Panc1 (cell line): ENCODE data around the gene SUCO. TPM values are rescaled to one million over a fixed set of nuclear protein-coding genes. Genes with fewer than 3 reads are reported as not detected.

Source experiments
- ATAC-seq: fragments of 200-7000 bp; cut with Tn5 transposase; 2 replicates; pipeline ENCODE4 v1.9.1; 2020; ENCODE audit warnings: mild to moderate bottlenecking, moderate library complexity
- BruUV-seq: library from RNA; stranded (reverse); fragments of 400-500 nt; replicated peaks from 2 replicates; lab custom pipeline; 2021; lab: Mats Ljungman, UMichigan
- CTCF ChIA-PET: fragments of 300-600 bp; sonication (Branson Sonifier 250); formaldehyde crosslinking; loops from one replicate; lab custom pipeline; 2022; ENCODE audit warnings: antibody characterized with exemption; lab: Charles Lee
- POLR2A ChIA-PET: fragments of 300-600 bp; sonication (Branson Sonifier 250); formaldehyde crosslinking; loops from one replicate; lab custom pipeline; 2022; ENCODE audit warnings: antibody characterized with exemption; lab: Charles Lee
- DNase-seq: peaks from one replicate; pipeline ENCODE4 v3.0.0-alpha.2; 2010; ENCODE audit warnings: low read depth, low spot score
- H3K27ac ChIP-seq: 2 replicates; pipeline ENCODE4 v1.5.1; 2011; ENCODE audit warnings: mild to moderate bottlenecking, low read length, inconsistent platforms
- H3K27me3 ChIP-seq: fragments of 200-500 bp; sonication (Bioruptor generic); 2 replicates; pipeline ENCODE4 v1.6.0; 2014; ENCODE audit warnings: low read length, inconsistent platforms; ENCODE audit not compliant: control insufficient read depth, insufficient read depth
- H3K36me3 ChIP-seq: fragments of 200-500 bp; sonication (Bioruptor generic); 2 replicates; pipeline ENCODE4 v1.5.1; 2014; ENCODE audit warnings: inconsistent platforms, mild to moderate bottlenecking, low read length, moderate library complexity; ENCODE audit not compliant: control insufficient read depth, insufficient read depth
- H3K4me1 ChIP-seq: 2 replicates; pipeline ENCODE4 v1.5.1; 2011; ENCODE audit warnings: inconsistent platforms, mild to moderate bottlenecking, low read length, moderate library complexity; ENCODE audit not compliant: control insufficient read depth, insufficient read depth
- H3K4me3 ChIP-seq, 2 experiments: 2 replicates each; pipeline ENCODE4 v1.5.1; 2011 to 2012; ENCODE audit warnings: low read depth in 2 of 2, low read length in 2 of 2, mild to moderate bottlenecking in 2 of 2, inconsistent platforms in 1 of 2, moderate library complexity in 1 of 2
- H3K9me3 ChIP-seq: fragments of 200-500 bp; sonication (Bioruptor generic); 2 replicates; pipeline ENCODE4 v1.5.1; 2014; ENCODE audit warnings: low read depth, mild to moderate bottlenecking, inconsistent platforms, low read length, moderate library complexity; ENCODE audit not compliant: control insufficient read depth, insufficient read depth
- POLR2AphosphoS5 ChIP-seq: IDR thresholded peaks from 2 replicates; pipeline ENCODE4 v1.6.1; 2012; ENCODE audit warnings: mild to moderate bottlenecking, low read depth, low read length, moderate library complexity
- SIN3A ChIP-seq: IDR thresholded peaks from 2 replicates; pipeline ENCODE4 v1.6.1; 2012; ENCODE audit warnings: low read depth, mild to moderate bottlenecking, low read length, moderate library complexity, borderline replicate concordance; ENCODE audit not compliant: insufficient read depth
- TCF7L2 ChIP-seq: IDR thresholded peaks from 2 replicates; pipeline ENCODE4 v1.6.1; 2011; ENCODE audit warnings: mild to moderate bottlenecking, low read depth, low read length, inconsistent platforms
- in situ Hi-C: cut with HindIII; loops from 2 replicates; pipeline ENCODE4 v1.10.0; 2016; ENCODE audit warnings: low sequenced_read_pairs, low pct_unique_long_range_greater_than_20kb
- intact Hi-C: fragments of 100-400 bp; cut with micrococcal nuclease; formaldehyde crosslinking; loops from one replicate; pipeline ENCODE4 v1.10.0; 2022; ENCODE audit not compliant: unreplicated experiment
- total RNA-seq: library from RNA; stranded (reverse); gene quantifications from one replicate; pipeline ENCODE4 v1.2.1, GENCODE V29; 2021; ENCODE audit not compliant: unreplicated experiment
- TF ChIP-seq, protein P1 (sequence below), 2 experiments: IDR thresholded peaks; 2 replicates each; pipeline ENCODE4 v1.6.1; 2011 to 2012; ENCODE audit warnings: low read depth in 2 of 2, control low read depth in 1 of 2, low read length in 1 of 2, mild to moderate bottlenecking in 1 of 2, moderate library complexity in 1 of 2; ENCODE audit not compliant: insufficient read depth in 1 of 2
- TF ChIP-seq, protein P2 (sequence below): fragments of 450-650 bp; IDR thresholded peaks from 2 replicates; pipeline ENCODE4 v1.5.1; 2017; ENCODE audit warnings: mild to moderate bottlenecking

Gene SUCO
- total RNA-seq, 1 experiment from 2014 or later = 31.3 TPM

DNA sequence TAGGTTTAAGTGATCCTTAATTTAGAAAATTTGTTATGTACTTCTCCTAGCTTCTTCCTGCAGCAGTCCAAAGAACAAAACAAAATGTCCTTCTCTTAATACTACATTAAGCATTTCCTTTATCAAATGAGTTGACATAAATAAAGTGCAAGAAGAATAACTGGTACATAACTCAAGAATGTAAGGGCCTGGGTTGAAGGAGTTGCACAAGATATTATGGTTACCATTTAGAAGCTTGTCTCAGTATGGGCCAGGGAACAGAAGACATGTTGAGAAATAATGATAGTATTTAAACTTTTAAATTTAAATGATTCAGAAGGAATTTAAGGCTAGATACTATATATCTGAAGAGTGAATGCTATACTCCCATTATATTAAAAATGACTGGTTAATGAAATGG is 23.5 kb downstream of the SUCO start:
- BruUV-seq = no TSS peak
- Histone ChIP-seq H3K36me3 (peaks cover 7% of the 10 kb centered on the region; the same call in 1 of the 2 replicates), H3K27me3 (no peaks in the 10 kb centered on the region), H3K4me3 (no peak overlapping the region), H3K27ac (no peak overlapping the region), H3K9me3 (no peaks in the 10 kb centered on the region), H3K4me1 (no peaks in the 10 kb centered on the region)
- no peak for ATAC-seq
- DNase-seq = no peak
- intact Hi-C loops (no loop called here), in situ Hi-C loops (no loop called here)
- ChIA-PET POLR2A (no interaction called here), CTCF (no interaction called here)
- TF ChIP-seq SIN3A = no peak
- TF ChIP-seq POLR2AphosphoS5 = no peak
- TF ChIP-seq TCF7L2 = no peak
- TF ChIP-seq, protein P1, sequence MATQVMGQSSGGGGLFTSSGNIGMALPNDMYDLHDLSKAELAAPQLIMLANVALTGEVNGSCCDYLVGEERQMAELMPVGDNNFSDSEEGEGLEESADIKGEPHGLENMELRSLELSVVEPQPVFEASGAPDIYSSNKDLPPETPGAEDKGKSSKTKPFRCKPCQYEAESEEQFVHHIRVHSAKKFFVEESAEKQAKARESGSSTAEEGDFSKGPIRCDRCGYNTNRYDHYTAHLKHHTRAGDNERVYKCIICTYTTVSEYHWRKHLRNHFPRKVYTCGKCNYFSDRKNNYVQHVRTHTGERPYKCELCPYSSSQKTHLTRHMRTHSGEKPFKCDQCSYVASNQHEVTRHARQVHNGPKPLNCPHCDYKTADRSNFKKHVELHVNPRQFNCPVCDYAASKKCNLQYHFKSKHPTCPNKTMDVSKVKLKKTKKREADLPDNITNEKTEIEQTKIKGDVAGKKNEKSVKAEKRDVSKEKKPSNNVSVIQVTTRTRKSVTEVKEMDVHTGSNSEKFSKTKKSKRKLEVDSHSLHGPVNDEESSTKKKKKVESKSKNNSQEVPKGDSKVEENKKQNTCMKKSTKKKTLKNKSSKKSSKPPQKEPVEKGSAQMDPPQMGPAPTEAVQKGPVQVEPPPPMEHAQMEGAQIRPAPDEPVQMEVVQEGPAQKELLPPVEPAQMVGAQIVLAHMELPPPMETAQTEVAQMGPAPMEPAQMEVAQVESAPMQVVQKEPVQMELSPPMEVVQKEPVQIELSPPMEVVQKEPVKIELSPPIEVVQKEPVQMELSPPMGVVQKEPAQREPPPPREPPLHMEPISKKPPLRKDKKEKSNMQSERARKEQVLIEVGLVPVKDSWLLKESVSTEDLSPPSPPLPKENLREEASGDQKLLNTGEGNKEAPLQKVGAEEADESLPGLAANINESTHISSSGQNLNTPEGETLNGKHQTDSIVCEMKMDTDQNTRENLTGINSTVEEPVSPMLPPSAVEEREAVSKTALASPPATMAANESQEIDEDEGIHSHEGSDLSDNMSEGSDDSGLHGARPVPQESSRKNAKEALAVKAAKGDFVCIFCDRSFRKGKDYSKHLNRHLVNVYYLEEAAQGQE (IDR thresholded peaks at IDR 0.05; ENCODE audit: insufficient read depth in 1 of 2, low read depth in 2 of 2, low read length in 1 of 2) = no peak
- TF ChIP-seq, protein P2, sequence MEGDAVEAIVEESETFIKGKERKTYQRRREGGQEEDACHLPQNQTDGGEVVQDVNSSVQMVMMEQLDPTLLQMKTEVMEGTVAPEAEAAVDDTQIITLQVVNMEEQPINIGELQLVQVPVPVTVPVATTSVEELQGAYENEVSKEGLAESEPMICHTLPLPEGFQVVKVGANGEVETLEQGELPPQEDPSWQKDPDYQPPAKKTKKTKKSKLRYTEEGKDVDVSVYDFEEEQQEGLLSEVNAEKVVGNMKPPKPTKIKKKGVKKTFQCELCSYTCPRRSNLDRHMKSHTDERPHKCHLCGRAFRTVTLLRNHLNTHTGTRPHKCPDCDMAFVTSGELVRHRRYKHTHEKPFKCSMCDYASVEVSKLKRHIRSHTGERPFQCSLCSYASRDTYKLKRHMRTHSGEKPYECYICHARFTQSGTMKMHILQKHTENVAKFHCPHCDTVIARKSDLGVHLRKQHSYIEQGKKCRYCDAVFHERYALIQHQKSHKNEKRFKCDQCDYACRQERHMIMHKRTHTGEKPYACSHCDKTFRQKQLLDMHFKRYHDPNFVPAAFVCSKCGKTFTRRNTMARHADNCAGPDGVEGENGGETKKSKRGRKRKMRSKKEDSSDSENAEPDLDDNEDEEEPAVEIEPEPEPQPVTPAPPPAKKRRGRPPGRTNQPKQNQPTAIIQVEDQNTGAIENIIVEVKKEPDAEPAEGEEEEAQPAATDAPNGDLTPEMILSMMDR = no peak

GRCh38 chr1:172557270-172557669 is 24.3 kb downstream of the SUCO start:
- ChIA-PET POLR2A (no interaction called here), CTCF (no interaction called here)
- Histone ChIP-seq H3K4me3 (no peak overlapping the region), H3K36me3 (peaks cover 7% of the 10 kb centered on the region; the same call in 1 of the 2 replicates), H3K9me3 (no peaks in the 10 kb centered on the region), H3K4me1 (no peaks in the 10 kb centered on the region), H3K27ac (no peak overlapping the region), H3K27me3 (no peaks in the 10 kb centered on the region)
- no peak for ATAC-seq
- intact Hi-C loops = no loop called here
- BruUV-seq = no TSS peak
- DNase-seq = no peak
- in situ Hi-C loops = no loop called here
- TF ChIP-seq POLR2AphosphoS5 = no peak
- TF ChIP-seq TCF7L2 = no peak
- TF ChIP-seq, protein P2 = no peak
- TF ChIP-seq, protein P1 (IDR thresholded peaks at IDR 0.05; ENCODE audit: insufficient read depth in 1 of 2, low read depth in 2 of 2, low read length in 1 of 2) = no peak
- no peak for TF ChIP-seq SIN3A
